ENCODE data around the gene ANO4.

DNA sequence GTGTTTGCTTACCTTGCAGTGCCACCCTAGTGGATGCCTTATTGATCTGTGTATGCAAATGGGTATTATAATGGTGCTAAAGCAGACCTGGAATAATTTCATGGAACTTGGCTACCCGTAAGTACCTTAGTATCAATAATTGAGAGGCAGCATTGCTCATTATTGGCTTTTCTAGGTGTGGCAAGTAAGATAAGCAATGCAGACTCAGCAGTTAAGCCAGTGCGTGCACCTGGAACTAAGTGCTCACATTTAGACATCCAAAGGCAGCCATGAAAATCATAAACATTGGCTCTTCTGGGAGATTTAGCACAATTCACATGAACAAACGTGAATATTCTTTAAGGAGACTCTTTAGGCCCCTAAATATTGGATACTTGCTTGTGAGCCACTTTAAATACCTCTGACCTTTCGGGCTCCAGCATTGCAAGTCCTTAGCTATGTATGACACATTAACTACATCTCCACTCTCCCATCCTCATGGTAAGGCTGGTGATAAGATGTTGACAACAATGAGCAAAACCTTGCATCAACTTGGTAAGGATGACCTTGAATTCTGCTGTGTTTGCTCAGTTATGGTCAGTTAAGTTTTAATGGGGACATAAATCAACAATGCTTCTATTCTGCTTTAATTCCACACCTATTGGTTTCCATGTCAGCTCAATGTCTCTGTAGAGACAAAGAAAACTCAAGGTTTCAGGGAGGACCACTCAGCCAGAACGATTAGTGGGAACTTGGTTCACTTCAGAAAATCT is 303.4 kb downstream of the ANO4 start:
- TF ChIP-seq, protein P1, sequence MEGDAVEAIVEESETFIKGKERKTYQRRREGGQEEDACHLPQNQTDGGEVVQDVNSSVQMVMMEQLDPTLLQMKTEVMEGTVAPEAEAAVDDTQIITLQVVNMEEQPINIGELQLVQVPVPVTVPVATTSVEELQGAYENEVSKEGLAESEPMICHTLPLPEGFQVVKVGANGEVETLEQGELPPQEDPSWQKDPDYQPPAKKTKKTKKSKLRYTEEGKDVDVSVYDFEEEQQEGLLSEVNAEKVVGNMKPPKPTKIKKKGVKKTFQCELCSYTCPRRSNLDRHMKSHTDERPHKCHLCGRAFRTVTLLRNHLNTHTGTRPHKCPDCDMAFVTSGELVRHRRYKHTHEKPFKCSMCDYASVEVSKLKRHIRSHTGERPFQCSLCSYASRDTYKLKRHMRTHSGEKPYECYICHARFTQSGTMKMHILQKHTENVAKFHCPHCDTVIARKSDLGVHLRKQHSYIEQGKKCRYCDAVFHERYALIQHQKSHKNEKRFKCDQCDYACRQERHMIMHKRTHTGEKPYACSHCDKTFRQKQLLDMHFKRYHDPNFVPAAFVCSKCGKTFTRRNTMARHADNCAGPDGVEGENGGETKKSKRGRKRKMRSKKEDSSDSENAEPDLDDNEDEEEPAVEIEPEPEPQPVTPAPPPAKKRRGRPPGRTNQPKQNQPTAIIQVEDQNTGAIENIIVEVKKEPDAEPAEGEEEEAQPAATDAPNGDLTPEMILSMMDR (IDR thresholded peaks at IDR 0.05; ENCODE audit: low read length), result no peak
- no peak for TF ChIP-seq EZH2 (optimal IDR thresholded peaks at IDR 0.05; ENCODE audit: low read depth, low read length)
